Ishikawa (cell line): ENCODE results near the gene MAST4.

ENCODE experiments used
- CEBPB ChIP-seq: IDR thresholded peaks from 2 replicates; pipeline ENCODE4 v1.6.1; 2012
- CREB1 ChIP-seq: IDR thresholded peaks from 2 replicates; pipeline ENCODE4 v1.6.1; 2012; ENCODE audit warnings: low read depth
- EGR1 ChIP-seq: IDR thresholded peaks from 2 replicates; pipeline ENCODE4 v1.6.1; 2012
- EP300 ChIP-seq: IDR thresholded peaks from 2 replicates; pipeline ENCODE4 v1.6.1; 2012; ENCODE audit warnings: borderline replicate concordance
- RAD21 ChIP-seq: IDR thresholded peaks from 2 replicates; pipeline ENCODE4 v1.6.1; 2012; ENCODE audit warnings: low read depth
- TAF1 ChIP-seq: IDR thresholded peaks from 2 replicates; pipeline ENCODE4 v1.6.1; 2012; ENCODE audit warnings: low read depth, mild to moderate bottlenecking
- YY1 ChIP-seq: IDR thresholded peaks from 2 replicates; pipeline ENCODE4 v1.6.1; 2012; ENCODE audit warnings: low read depth
- ZBTB7A ChIP-seq: IDR thresholded peaks from 2 replicates; pipeline ENCODE4 v1.6.1; 2012; ENCODE audit warnings: low read depth
- TF ChIP-seq, protein P1 (sequence below): IDR thresholded peaks from 2 replicates; pipeline ENCODE4 v1.6.1; 2012; ENCODE audit warnings: low read depth, mild to moderate bottlenecking

DNA sequence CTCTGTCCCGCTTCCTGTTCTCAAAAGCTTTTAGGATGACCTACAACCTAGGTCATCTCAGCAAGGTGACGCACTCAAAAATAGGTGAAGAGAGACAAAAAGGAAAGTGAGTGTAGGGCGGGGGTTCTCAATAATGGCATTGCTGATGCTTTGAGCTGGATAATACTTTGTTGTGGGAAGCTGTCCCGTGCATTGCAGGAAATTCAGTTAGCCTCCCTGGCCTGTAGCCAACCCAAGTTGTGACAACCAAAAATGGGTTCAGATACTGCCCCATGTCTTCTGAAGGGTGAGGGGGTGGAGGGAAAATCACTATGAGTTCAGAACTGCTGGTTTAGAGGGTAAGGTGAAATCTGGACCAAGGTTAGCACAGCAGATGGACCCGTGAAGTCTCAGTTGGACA is 151.4 kb downstream of the MAST4 start:
- TF ChIP-seq, protein P1, sequence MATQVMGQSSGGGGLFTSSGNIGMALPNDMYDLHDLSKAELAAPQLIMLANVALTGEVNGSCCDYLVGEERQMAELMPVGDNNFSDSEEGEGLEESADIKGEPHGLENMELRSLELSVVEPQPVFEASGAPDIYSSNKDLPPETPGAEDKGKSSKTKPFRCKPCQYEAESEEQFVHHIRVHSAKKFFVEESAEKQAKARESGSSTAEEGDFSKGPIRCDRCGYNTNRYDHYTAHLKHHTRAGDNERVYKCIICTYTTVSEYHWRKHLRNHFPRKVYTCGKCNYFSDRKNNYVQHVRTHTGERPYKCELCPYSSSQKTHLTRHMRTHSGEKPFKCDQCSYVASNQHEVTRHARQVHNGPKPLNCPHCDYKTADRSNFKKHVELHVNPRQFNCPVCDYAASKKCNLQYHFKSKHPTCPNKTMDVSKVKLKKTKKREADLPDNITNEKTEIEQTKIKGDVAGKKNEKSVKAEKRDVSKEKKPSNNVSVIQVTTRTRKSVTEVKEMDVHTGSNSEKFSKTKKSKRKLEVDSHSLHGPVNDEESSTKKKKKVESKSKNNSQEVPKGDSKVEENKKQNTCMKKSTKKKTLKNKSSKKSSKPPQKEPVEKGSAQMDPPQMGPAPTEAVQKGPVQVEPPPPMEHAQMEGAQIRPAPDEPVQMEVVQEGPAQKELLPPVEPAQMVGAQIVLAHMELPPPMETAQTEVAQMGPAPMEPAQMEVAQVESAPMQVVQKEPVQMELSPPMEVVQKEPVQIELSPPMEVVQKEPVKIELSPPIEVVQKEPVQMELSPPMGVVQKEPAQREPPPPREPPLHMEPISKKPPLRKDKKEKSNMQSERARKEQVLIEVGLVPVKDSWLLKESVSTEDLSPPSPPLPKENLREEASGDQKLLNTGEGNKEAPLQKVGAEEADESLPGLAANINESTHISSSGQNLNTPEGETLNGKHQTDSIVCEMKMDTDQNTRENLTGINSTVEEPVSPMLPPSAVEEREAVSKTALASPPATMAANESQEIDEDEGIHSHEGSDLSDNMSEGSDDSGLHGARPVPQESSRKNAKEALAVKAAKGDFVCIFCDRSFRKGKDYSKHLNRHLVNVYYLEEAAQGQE: no peak
- TF ChIP-seq CEBPB: no peak
- TF ChIP-seq EP300: no peak
- no peak for TF ChIP-seq EGR1
- TF ChIP-seq TAF1: no peak
- no peak for TF ChIP-seq ZBTB7A
- no peak for TF ChIP-seq CREB1
- TF ChIP-seq RAD21: no peak
- no peak for TF ChIP-seq YY1
